ENCODE data around the gene DNAH2. TPM values are rescaled to one million over a fixed set of nuclear protein-coding genes. Genes with fewer than 3 reads are reported as not detected.

DNAH2 gene
- total RNA-seq, 2 experiments from 2014 or later = not detected

DNA sequence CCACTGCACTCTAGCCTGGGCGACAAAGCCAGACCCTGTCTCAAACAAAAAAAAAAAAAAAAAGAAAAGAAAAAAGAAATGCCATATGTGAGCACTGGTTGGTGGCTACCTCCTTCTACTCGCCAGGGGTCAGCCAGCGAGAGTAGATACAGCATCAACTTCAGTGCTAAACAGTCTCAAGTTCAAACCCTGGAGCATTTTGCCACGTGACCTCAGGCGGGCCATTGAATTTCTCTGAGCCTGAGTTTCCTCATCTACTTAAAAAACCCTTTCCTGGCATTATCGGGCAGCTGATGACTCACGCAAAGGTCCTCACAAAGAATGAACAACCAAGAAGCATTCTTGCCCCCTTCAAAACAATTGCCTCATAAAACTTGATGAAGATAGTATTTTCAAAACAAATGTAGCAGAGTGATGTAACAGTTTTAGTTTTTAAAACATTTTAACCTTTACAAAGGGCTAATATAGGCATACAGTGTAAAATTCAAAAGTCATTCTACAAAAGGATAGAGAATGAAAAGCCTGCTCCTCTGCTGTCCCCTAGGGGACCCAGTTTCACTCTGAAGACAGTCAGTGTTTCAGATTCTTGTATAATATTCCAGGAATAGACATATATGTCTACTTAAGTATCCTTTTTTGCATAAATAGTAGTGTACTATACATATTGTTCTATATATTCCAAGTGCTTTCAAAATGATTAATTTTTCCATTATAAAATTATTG lies 28.4 kb downstream of the DNAH2 start:
- no peak overlapping the region for H3K27ac Mint-ChIP-seq
- no peaks in the 10 kb centered on the region for H3K4me1 Mint-ChIP-seq
- no peaks in the 10 kb centered on the region for H3K9me3 Mint-ChIP-seq
- no peak for DNase-seq
- H3K27me3 Mint-ChIP-seq = peaks cover 9% of the 10 kb centered on the region
- no peaks in the 10 kb centered on the region for H3K36me3 Mint-ChIP-seq (ENCODE audit: low read depth)
- ChIA-PET POLR2A (no interaction called here), CTCF (interaction anchor here (0.6 kb wide), 1 partner anchor 12 kb away, joined by 3 read pairs; no protein-coding TSS in a partner anchor)
- no peak overlapping the region for H3K4me3 Mint-ChIP-seq

DNA sequence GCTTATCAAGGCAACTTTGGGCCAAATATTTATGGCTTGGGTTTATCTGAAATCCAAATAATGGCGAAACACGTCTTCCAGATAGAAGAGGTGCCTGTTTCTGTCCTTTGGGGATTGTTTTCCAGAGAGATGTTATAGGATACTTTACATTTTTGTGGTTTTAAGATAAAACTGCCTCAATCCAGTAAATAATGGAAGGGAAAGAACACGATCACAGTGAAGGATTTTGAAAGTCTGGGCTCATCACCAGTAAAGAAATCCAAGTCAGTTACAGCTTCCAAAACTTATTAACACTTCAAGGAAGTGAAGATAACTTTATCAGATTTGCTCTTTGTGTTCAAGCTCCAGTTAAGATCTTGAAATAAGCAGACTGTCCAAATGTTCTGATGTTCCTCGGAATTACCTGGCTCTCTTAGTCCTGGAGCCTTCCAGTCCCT lies 30.1 kb downstream of the DNAH2 start:
- no peaks in the 10 kb centered on the region for H3K36me3 Mint-ChIP-seq (ENCODE audit: low read depth)
- POLR2A ChIA-PET = no interaction called here
- H3K9me3 Mint-ChIP-seq = no peaks in the 10 kb centered on the region
- CTCF ChIA-PET = interaction anchor here (1.0 kb wide), 1 partner anchor 103 kb away, joined by 3 read pairs; no protein-coding TSS in a partner anchor
- peaks cover 9% of the 10 kb centered on the region for H3K27me3 Mint-ChIP-seq
- H3K4me1 Mint-ChIP-seq = no peaks in the 10 kb centered on the region
- no peak overlapping the region for H3K4me3 Mint-ChIP-seq
- no peak overlapping the region for H3K27ac Mint-ChIP-seq
- no peak for DNase-seq

DNA sequence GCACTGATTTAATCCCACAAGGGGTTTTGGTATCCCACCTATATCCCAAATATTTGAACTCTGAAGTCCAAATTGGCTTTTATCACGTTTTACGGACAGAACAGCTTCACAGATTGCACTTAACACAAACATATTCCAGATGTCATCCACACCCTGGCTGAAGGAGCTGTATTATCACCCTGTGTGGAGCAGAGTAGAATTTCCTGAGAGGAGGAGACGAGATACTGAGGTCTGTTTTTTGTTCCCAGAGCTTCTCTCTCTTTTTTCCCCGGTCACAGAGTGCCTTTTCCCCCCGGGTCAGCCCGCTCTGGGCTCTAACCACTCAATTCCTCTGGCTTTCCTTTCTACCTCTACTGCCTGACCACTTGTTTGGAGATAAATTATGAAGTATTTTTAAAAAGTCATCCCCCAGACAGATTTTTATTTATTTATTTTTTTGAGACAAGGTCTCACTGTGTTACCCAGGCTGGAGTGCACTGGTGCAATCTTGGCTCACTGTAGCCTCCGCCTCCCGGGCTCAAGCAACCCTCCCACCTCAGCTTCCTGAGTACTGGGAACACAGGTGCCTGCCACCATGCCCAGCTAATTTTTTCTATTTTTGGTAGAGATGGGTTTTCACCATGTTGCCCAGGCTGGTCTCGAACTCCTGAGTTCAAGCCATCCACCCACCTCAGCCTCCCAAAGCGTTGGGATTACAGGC lies 30.7 kb downstream of the DNAH2 start:
- CTCF ChIA-PET = interaction anchor here (1.0 kb wide), 1 partner anchor 102 kb away, joined by 3 read pairs; no protein-coding TSS in a partner anchor
- Mint-ChIP-seq H3K4me3 (no peak overlapping the region), H3K4me1 (no peaks in the 10 kb centered on the region), H3K27ac (no peak overlapping the region), H3K27me3 (peaks cover 9% of the 10 kb centered on the region), H3K9me3 (no peaks in the 10 kb centered on the region), H3K36me3 (ENCODE audit: low read depth) (no peaks in the 10 kb centered on the region)
- no peak for DNase-seq
- POLR2A ChIA-PET = no interaction called here

DNA sequence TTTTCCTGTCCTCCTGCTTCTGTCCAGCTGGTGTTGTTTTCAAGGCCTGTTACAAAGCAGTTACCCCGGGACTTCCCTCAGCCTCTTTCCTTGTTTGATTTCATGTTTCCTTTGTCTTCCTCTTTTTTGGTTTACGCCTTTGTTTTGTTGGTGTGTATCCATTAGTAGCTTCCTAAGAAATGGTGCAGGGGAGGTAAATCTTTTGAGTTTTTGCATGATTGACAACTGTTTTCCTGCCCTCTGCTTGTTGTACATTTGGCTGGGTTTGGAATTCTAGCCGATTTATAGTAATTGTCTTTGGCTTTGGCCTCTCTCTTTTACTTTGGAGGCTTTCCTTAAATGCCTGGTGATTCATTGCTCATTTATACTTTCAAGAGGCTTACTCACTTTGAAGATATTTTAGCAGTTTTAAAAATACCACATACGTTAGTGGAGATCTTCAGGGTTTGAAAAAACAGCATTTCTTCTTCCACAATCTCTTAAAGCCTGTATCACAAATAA lies 32.8 kb downstream of the DNAH2 start:
- no peak for DNase-seq
- POLR2A ChIA-PET = no interaction called here
- Mint-ChIP-seq H3K4me1 (no peaks in the 10 kb centered on the region), H3K36me3 (ENCODE audit: low read depth) (no peaks in the 10 kb centered on the region), H3K27ac (no peak overlapping the region), H3K27me3 (peaks cover 9% of the 10 kb centered on the region), H3K9me3 (no peaks in the 10 kb centered on the region), H3K4me3 (no peak overlapping the region)
- CTCF ChIA-PET = no interaction called here

DNA sequence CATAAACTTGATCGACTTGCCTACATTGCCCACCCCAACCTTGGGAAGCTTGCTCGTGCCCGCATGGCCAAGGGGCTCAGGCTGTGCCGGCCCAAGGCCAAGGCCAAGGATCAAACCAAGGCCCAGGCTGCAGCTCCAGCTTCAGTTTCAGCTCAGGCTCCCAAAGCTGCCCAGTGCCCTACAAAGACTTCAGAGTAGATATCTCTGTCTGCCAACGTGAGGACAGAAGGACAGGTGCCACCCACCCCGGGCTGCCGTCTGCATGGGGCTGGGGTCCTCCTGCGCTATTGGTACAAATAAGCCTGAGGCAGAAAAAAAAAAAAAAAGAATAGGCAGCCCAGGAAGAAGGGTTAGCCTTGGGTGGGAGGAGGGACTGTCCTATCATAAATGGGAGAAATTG lies 37.1 kb downstream of the DNAH2 start:
- ChIA-PET POLR2A (no interaction called here), CTCF (no interaction called here)
- Mint-ChIP-seq H3K4me1 (peaks cover 2% of the 10 kb centered on the region), H3K36me3 (ENCODE audit: low read depth) (no peaks in the 10 kb centered on the region), H3K27ac (no peak overlapping the region), H3K4me3 (no peak overlapping the region), H3K27me3 (no peaks in the 10 kb centered on the region), H3K9me3 (no peaks in the 10 kb centered on the region)
- DNase-seq = no peak

DNA sequence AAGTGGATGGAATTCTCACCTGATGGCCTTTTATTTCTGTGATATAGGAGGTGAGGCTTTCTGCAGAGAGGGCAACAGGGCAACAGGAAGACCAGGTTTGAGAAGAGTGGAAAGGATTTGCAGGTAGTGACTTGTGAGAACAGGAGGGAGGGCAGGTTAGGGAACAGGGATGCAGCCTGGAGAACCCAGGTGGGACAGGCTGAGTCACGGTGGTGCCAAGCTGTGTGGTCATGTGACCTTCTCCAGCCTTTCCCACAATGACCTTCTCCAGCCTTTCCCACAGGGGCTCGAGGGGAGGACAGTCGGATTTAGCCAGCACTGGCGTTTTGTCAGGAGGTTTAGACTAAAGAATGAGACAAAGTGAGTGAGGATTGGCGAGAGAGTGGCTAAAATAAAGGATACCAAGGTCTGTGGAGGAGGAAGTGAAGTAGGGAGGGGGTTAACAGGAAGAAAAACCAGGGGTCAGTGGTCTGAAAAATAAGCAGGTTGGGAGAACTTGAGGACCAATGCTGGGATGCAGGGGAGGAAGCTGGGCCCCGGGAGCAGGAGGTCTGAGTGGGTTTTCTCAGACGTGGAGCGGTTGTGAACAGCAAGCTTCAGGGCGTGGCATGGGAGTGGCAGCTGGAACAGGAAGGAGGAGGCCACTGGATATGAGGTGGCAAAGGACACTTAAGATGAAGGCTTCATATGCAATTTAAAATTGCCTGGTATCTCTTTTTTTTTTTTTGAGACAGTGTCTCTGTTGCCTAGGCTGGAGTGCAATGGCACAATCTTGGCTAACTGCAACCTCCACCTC lies 37.7 kb downstream of the DNAH2 start:
- ChIA-PET CTCF (interaction anchor here (0.5 to 1.5 kb wide), 3 partner anchors 89 to 255 kb away, joined by 3 to 4 read pairs (median 3); no protein-coding TSS in a partner anchor), POLR2A (no interaction called here)
- no peak overlapping the region for H3K4me3 Mint-ChIP-seq
- peaks cover 2% of the 10 kb centered on the region for H3K4me1 Mint-ChIP-seq
- no peaks in the 10 kb centered on the region for H3K9me3 Mint-ChIP-seq
- no peaks in the 10 kb centered on the region for H3K27me3 Mint-ChIP-seq
- H3K27ac Mint-ChIP-seq = no peak overlapping the region
- DNase-seq = no peak
- H3K36me3 Mint-ChIP-seq (ENCODE audit: low read depth) = no peaks in the 10 kb centered on the region

DNA sequence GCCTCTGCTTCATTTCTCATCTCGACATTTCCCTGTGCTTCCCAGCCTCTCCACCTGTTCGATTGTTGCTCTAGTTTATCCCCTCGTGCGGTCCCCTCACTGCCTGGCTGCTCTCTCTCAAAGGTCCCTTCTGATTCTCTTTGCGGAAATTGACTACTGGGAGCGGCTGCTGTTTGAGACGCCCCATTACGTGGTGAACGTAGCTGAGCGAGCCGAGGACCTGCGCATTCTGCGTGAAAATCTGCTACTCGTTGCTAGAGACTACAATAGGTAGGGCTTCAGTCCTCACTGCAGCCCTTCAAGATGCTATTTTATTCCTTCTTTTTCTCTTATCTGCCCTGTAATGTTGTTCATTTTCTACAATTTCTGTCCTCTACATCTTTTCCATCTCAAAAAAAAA lies 39.4 kb downstream of the DNAH2 start:
- Mint-ChIP-seq H3K4me3 (no peak overlapping the region), H3K36me3 (ENCODE audit: low read depth) (no peaks in the 10 kb centered on the region), H3K4me1 (peaks cover 2% of the 10 kb centered on the region), H3K27me3 (no peaks in the 10 kb centered on the region), H3K27ac (no peak overlapping the region), H3K9me3 (no peaks in the 10 kb centered on the region)
- CTCF ChIA-PET = interaction anchor here (0.8 to 1.5 kb wide), 3 partner anchors 41 to 285 kb away, joined by 3 read pairs; no protein-coding TSS in a partner anchor
- DNase-seq = no peak
- POLR2A ChIA-PET = no interaction called here

DNA sequence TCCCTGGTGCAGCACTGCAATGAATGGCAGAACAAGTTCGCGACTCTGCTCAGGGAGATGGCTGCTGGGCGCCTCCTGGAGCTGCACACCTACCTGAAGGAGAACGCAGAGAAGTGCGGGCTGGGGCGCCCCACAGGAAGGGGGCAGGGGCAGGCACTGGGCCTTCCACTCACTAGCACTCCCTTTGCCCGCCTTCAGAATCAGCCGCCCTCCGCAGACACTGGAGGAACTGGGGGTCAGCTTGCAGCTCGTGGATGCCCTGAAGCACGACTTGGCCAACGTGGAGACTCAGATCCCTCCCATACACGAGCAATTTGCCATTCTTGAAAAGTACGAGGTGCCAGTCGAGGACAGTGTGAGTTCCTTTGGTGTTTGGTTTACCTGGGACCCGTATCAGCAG lies 46.4 kb downstream of the DNAH2 start:
- H3K4me1 Mint-ChIP-seq = peaks cover 2% of the 10 kb centered on the region
- no peaks in the 10 kb centered on the region for H3K36me3 Mint-ChIP-seq (ENCODE audit: low read depth)
- POLR2A ChIA-PET = no interaction called here
- H3K9me3 Mint-ChIP-seq = no peaks in the 10 kb centered on the region
- H3K27ac Mint-ChIP-seq = no peak overlapping the region
- CTCF ChIA-PET = interaction anchor here (0.6 to 1.6 kb wide), 2 partner anchors 22 to 458 kb away, joined by 3 to 5 read pairs; no protein-coding TSS in a partner anchor
- no peak for DNase-seq
- no peak overlapping the region for H3K4me3 Mint-ChIP-seq
- peaks cover 3% of the 10 kb centered on the region for H3K27me3 Mint-ChIP-seq

DNA sequence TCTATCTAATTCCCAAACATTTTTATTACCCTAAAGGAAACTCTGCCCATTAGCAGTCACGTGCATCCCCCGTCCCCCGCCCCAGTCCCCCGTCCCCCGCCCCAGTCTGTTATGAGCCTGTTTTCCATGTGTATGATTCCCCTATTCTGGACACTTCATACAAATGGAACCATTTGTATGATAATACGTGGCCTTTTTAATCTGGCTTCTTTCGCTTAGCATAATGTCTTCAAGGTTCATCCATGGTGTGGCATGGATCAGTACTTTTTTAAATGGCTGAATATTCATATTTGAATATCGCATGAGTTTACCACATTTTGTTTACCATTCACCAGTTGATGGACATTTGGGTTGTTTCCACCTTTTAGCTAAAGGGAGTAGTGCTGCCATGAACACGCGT lies 49.5 kb downstream of the DNAH2 start:
- POLR2A ChIA-PET = no interaction called here
- Mint-ChIP-seq H3K4me1 (no peaks in the 10 kb centered on the region), H3K27ac (no peak overlapping the region), H3K9me3 (no peaks in the 10 kb centered on the region), H3K27me3 (peaks cover 3% of the 10 kb centered on the region), H3K4me3 (no peak overlapping the region), H3K36me3 (ENCODE audit: low read depth) (no peaks in the 10 kb centered on the region)
- CTCF ChIA-PET = interaction anchor here (0.8 kb wide), 2 partner anchors 10 to 23 kb away, joined by 3 to 4 read pairs; no protein-coding TSS in a partner anchor
- no peak for DNase-seq

DNA sequence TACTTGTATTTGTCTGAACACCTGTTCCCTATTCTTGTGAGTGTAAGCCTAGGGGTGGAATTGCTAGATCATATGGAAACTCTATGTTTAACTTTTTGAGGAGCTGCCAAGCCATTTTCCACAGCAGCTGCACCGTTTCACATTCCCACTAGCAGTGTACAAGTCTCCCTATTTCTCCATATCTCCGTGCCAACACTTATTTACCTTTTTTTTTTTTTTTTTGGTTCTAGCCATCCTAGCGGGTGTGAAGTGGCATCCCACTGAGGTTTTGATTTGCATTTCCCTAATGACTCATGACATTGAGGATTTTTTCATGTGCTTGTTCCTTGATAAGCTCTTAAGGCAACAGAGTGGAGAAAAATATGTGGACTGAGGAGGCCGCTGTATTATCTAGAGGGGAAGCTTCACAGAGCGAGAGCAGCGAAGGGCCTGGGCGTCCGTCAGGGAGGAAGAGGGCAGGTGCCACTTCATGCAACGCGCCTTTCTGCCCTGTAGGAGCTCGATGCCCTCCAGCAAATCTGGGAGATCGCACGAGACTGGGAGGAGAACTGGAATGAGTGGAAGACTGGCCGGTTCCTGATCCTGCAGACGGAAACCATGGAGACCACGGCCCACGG lies 50.0 kb downstream of the DNAH2 start:
- no peaks in the 10 kb centered on the region for H3K4me1 Mint-ChIP-seq
- no peaks in the 10 kb centered on the region for H3K9me3 Mint-ChIP-seq
- no peak for DNase-seq
- peaks cover 5% of the 10 kb centered on the region for H3K27me3 Mint-ChIP-seq
- CTCF ChIA-PET = interaction anchor here (0.8 kb wide), 2 partner anchors 9 to 24 kb away, joined by 3 to 4 read pairs; no protein-coding TSS in a partner anchor
- H3K36me3 Mint-ChIP-seq (ENCODE audit: low read depth) = no peaks in the 10 kb centered on the region
- POLR2A ChIA-PET = no interaction called here
- no peak overlapping the region for H3K27ac Mint-ChIP-seq
- no peak overlapping the region for H3K4me3 Mint-ChIP-seq

DNA sequence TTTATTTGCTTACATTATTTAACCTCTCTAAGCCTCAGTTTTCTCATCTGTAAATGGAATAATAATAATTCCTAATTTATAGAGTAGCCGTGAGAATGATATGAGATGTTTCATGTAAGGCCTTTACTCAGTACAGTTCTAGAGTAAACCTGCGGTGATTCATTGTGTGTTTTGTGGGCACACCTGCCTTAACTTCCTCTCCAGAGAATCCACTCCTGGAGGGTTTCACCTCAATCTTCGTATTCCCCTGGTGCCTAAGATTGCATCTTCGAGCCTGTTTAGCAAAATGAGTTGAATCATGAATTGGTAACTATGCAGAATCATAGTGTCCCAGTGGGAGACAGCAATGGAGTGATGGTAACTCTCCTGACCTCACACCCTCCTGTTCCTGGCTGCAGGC lies 52.3 kb downstream of the DNAH2 start:
- H3K27me3 Mint-ChIP-seq = peaks cover 7% of the 10 kb centered on the region
- H3K36me3 Mint-ChIP-seq (ENCODE audit: low read depth) = no peaks in the 10 kb centered on the region
- no peak overlapping the region for H3K27ac Mint-ChIP-seq
- H3K9me3 Mint-ChIP-seq = no peaks in the 10 kb centered on the region
- no peak for DNase-seq
- ChIA-PET CTCF (no interaction called here), POLR2A (no interaction called here)
- H3K4me3 Mint-ChIP-seq = no peak overlapping the region
- no peaks in the 10 kb centered on the region for H3K4me1 Mint-ChIP-seq

DNA sequence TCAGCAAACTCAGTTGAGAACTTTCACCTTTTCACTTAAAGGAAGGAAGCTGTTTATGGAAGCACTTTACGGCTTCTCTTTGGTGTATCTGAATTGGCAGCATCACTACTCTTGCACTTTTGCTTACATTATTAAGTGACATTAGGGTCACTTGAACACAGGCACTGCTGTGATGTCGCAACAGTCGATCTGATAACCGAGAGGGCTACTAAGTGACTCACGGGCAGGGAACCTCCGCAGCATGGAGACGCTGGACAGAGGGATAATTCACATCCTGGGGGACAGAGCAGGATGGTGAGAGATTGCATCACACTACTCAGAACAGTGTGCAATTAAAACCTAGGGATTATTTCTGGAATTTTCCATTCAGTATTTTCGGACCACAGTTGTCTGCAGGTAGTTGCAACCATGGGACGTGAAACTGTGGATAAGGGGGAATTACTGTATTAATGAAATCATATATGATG lies 56.5 kb downstream of the DNAH2 start:
- ChIA-PET POLR2A (no interaction called here), CTCF (no interaction called here)
- no peak overlapping the region for H3K27ac Mint-ChIP-seq
- peaks cover 4% of the 10 kb centered on the region for H3K27me3 Mint-ChIP-seq
- H3K4me3 Mint-ChIP-seq = no peak overlapping the region
- no peak for DNase-seq
- no peaks in the 10 kb centered on the region for H3K9me3 Mint-ChIP-seq
- no peaks in the 10 kb centered on the region for H3K36me3 Mint-ChIP-seq (ENCODE audit: low read depth)
- H3K4me1 Mint-ChIP-seq = no peaks in the 10 kb centered on the region
